K562 (cell line): ENCODE measurements around the gene LLGL1. TPM values are rescaled to one million over a fixed set of nuclear protein-coding genes. Genes with fewer than 3 reads are reported as not detected.

ENCODE experiments used
- ATAC-seq: fragments of 200-7000 bp; cut with Tn5 transposase; 3 replicates; pipeline ENCODE4 v1.9.1; 2020; ENCODE audit warnings: moderate library complexity
- BruUV-seq: library from RNA; stranded (reverse); fragments of 400-500 nt; replicated peaks from 2 replicates; lab custom pipeline; 2021; lab: Mats Ljungman, UMichigan
- CTCF ChIA-PET: fragments of 300-600 bp; formaldehyde crosslinking; extraction: SDS; loops from one replicate; lab custom pipeline; 2021; ENCODE audit warnings: low intra/inter-chr PET ratio; lab: Yijun Ruan, JAX
- POLR2A ChIA-PET: fragments of 300-600, 350-650 bp; sonication (Branson Sonifier 250); formaldehyde crosslinking; extraction: SDS; loops from one replicate; lab custom pipeline; 2021; ENCODE audit warnings: antibody characterized with exemption, inconsistent platforms; lab: Yijun Ruan, JAX
- DNase-seq, 4 experiments: peaks; one replicate each; pipeline versions ENCODE4 v3.0.0 to v3.0.0-alpha.2; 2011 to 2018; ENCODE audit warnings: low spot score in 3 of 4, mixed read lengths in 3 of 4; ENCODE audit errors: extremely low read depth in 1 of 4
- FAIRE-seq: peaks from 2 replicates; lab custom pipeline; 2011; peaks lifted over from hg19 to GRCh38; lab: Jason Lieb, UNC
- H2AFZ ChIP-seq: 2 replicates; pipeline ENCODE4 v1.6.0; 2011; ENCODE audit warnings: low read depth, low read length, control low read depth, inconsistent platforms
- H3K27ac ChIP-seq: fragments of 200-600 bp; 3 replicates; pipeline ENCODE4 v1.8.0; 2011; ENCODE audit warnings: low read depth, mild to moderate bottlenecking, control low read depth, inconsistent platforms, low read length, moderate library complexity, mixed read lengths; ENCODE audit errors: extremely low read depth
- H3K27me3 ChIP-seq, 2 experiments: fragments of 300-600 bp in 1 of 2; 2 replicates in 1 of 2; 3 replicates in 1 of 2; pipeline versions ENCODE4 v1.6.0 to v1.8.0; 2011; ENCODE audit warnings: inconsistent platforms in 2 of 2, low read length in 2 of 2, mild to moderate bottlenecking in 1 of 2, mixed read lengths in 1 of 2, moderate library complexity in 1 of 2; ENCODE audit not compliant: control insufficient read depth in 2 of 2, insufficient read depth in 2 of 2
- H3K36me3 ChIP-seq: fragments of 300-600 bp; 3 replicates; pipeline ENCODE4 v1.8.0; 2011; ENCODE audit warnings: mild to moderate bottlenecking, low read length, inconsistent platforms; ENCODE audit not compliant: control insufficient read depth, insufficient read depth
- H3K4me1 ChIP-seq, 2 experiments: fragments of 200-600 bp in 1 of 2; replicated peaks in 1 of 2; 2 replicates in 1 of 2; 3 replicates in 1 of 2; pipeline versions ENCODE4 v1.5.1 to v1.8.0; 2011; ENCODE audit warnings: inconsistent platforms in 2 of 2, low read length in 2 of 2, mild to moderate bottlenecking in 1 of 2, mixed read lengths in 1 of 2, moderate library complexity in 1 of 2; ENCODE audit not compliant: control insufficient read depth in 2 of 2, insufficient read depth in 2 of 2
- H3K4me2 ChIP-seq: 2 replicates; pipeline ENCODE4 v1.6.1; 2011; ENCODE audit warnings: low read length, control low read depth, inconsistent platforms, mixed read lengths; ENCODE audit not compliant: insufficient read depth
- H3K4me3 ChIP-seq: fragments of 200-600 bp; sonication (generic), shearing (Covaris generic); 2 replicates; pipeline ENCODE4 v1.5.1; 2016; ENCODE audit warnings: control low read depth, inconsistent platforms
- H3K79me2 ChIP-seq: fragments of 200-600 bp; 3 replicates; pipeline ENCODE4 v1.8.0; 2011; ENCODE audit warnings: low read length, inconsistent platforms; ENCODE audit not compliant: control insufficient read depth, insufficient read depth
- H3K9ac ChIP-seq, 2 experiments: 2 replicates each; pipeline versions ENCODE4 v1.6.0 to v1.6.1; 2011; ENCODE audit warnings: low read depth in 2 of 2, low read length in 2 of 2, control low read depth in 1 of 2, inconsistent platforms in 1 of 2, mild to moderate bottlenecking in 1 of 2, mixed read lengths in 1 of 2; ENCODE audit not compliant: insufficient read depth in 1 of 2
- H3K9me1 ChIP-seq: one replicate; pipeline ENCODE4 v1.6.0; 2011; ENCODE audit warnings: inconsistent platforms, mild to moderate bottlenecking, low read length, moderate library complexity; ENCODE audit not compliant: control insufficient read depth, insufficient read depth
- H3K9me3 ChIP-seq: replicated peaks from 2 replicates; pipeline ENCODE4 v1.5.1; 2011; ENCODE audit warnings: low read depth, low read length, inconsistent platforms; ENCODE audit not compliant: control insufficient read depth, insufficient read depth
- H4K20me1 ChIP-seq: replicated peaks from 2 replicates; pipeline ENCODE4 v1.6.1; 2011; ENCODE audit warnings: low read length, inconsistent platforms, mixed read lengths; ENCODE audit not compliant: control insufficient read depth, insufficient read depth
- GTF2E2 ChIP-seq: fragments of 200-800 bp; sonication (Bioruptor generic); IDR thresholded peaks from 2 replicates; pipeline ENCODE4 v1.6.1; 2016; ENCODE audit warnings: missing genetic modification characterization, missing compliant biosample characterization
- LARP7 ChIP-seq: fragments of 450-650 bp; IDR thresholded peaks from 2 replicates; pipeline ENCODE4 v1.6.1; 2016
- MXD1 ChIP-seq: fragments of 250-450 bp; sonication (Bioruptor Pico); IDR thresholded peaks from 2 replicates; pipeline ENCODE4 v1.8.0; 2021; ENCODE audit warnings: borderline replicate concordance, mild to moderate bottlenecking, moderate library complexity; ENCODE audit not compliant: poor library complexity, severe bottlenecking
- NFIC ChIP-seq: fragments of 450-650 bp; IDR thresholded peaks from 2 replicates; pipeline ENCODE4 v1.6.1; 2017; ENCODE audit warnings: mild to moderate bottlenecking, inconsistent platforms
- NR2C2 ChIP-seq, 2 experiments: fragments of 200-800 bp in 1 of 2; sonication (Bioruptor generic) in 1 of 2; sonication (generic) in 1 of 2; formaldehyde crosslinking in 1 of 2; IDR thresholded peaks; 2 replicates each; pipeline versions ENCODE4 v1.6.1 to v1.8.0; 2016 to 2022; ENCODE audit warnings: mild to moderate bottlenecking in 1 of 2, missing compliant biosample characterization in 1 of 2, missing genetic modification characterization in 1 of 2, missing genetic modification reagents in 1 of 2
- ZBTB1 ChIP-seq: sonication (generic); formaldehyde crosslinking; IDR thresholded peaks from 2 replicates; pipeline ENCODE4 v1.8.1; 2023; ENCODE audit warnings: missing genetic modification reagents, low read depth, mild to moderate bottlenecking, borderline replicate concordance
- ZKSCAN3 ChIP-seq: fragments of 250-450 bp; sonication (Bioruptor Pico); IDR thresholded peaks from 2 replicates; pipeline ENCODE4 v1.4.0; 2020
- WGBS: fragments of 100-300 bp; shearing (Covaris generic); methylation state at CpG from one replicate; pipeline ENCODE4 v1.1.6; 2016; ENCODE audit warnings: low coverage, mixed read lengths; ENCODE audit not compliant: insufficient coverage; ENCODE audit errors: missing lambda C conversion rate; 5-methylcytosine and 5-hydroxymethylcytosine counted together
- in situ Hi-C: fragments of 300-500 bp; cut with MboI; formaldehyde crosslinking; loops from 4 replicates; pipeline ENCODE4 v1.15.0; 2018; ENCODE audit warnings: inconsistent platforms, mixed read lengths
- intact Hi-C: fragments of 100-400 bp; cut with micrococcal nuclease; formaldehyde crosslinking; loops from 2 replicates; pipeline ENCODE4 v1.14.2; 2022
- polyA plus RNA-seq, 8 experiments: library from polyadenylated mRNA; depleted of rRNA in 4 of 8; stranded (reverse) in 5 of 8; unstranded in 3 of 8; fragments of >200 nt; fragmentation: Nextera tagmentation in 2 of 8; fragmentation: Illumina TruSeq in 1 of 8; extraction: Ambion mirVana in 2 of 8; extraction: Trizol in 1 of 8; gene quantifications; 2 replicates each; pipeline versions ENCODE4 v1.2.1 to v1.2.3, GENCODE V29; 2011 to 2014; ENCODE audit warnings: inconsistent platforms in 1 of 8, missing spikeins in 1 of 8
- total RNA-seq, 7 experiments: library from RNA; depleted of rRNA in 6 of 7; stranded (reverse); fragments of >200 nt in 6 of 7; fragmentation: Illumina TruSeq in 2 of 7; extraction: Trizol in 2 of 7; gene quantifications; 2 replicates each; pipeline versions ENCODE4 v1.2.1 to v1.2.3, GENCODE V29; 2011 to 2021; ENCODE audit warnings: low replicate concordance in 1 of 7

The LLGL1 gene
- total and polyA plus RNA-seq, 9 of the 15 experiments (the other 6 are each of a cell fraction or from before 2014, with no cell fraction given), result 0.11 to 12.9 (median 5.3) TPM; not detected in 1

- H2AFZ ChIP-seq, result no peak overlapping the region
- TF ChIP-seq NFIC (peak; percentile 28; the same call in 1 of the 2 replicates), NR2C2 (CRISPR knock-in tag; IDR thresholded peaks at IDR 0.05) (no peak), NR2C2 (tag; IDR thresholded peaks at IDR 0.05) (peak; percentile 35; the same call in 1 of the 2 replicates), GTF2E2 (tag) (no peak)
- FAIRE-seq (no peak), ATAC-seq (peak; percentile 53), DNase-seq (peak in 1 of 4 experiments; percentile 14)
- 6% methylated on average over 4 of the region's 4 CpGs for WGBS
- no peak overlapping the region for H3K4me3 ChIP-seq
- BruUV-seq, result no TSS peak
- POLR2A ChIA-PET, result interaction anchor here (0.7 kb wide), 1 partner anchor 35 kb away, joined by 3 read pairs; no protein-coding TSS in a partner anchor
- no peaks in the 10 kb centered on the region for H3K27me3 ChIP-seq
- no peaks in the 10 kb centered on the region for H3K79me2 ChIP-seq
- intact Hi-C loops, result no loop called here
- H3K9me3 ChIP-seq, result no peaks in the 10 kb centered on the region
- H3K4me2 ChIP-seq, result no peak overlapping the region
- H3K4me1 ChIP-seq, result peaks cover 8 to 10% of the 10 kb centered on the region in 2 experiments; a peak in 3 of 5 replicates
- CTCF ChIA-PET, result interaction anchor here (1.0 kb wide), 1 partner anchor 329 kb away, joined by 4 read pairs; no protein-coding TSS in a partner anchor
- in situ Hi-C loops, result loop anchor here (25.0 kb wide), 1 partner anchor 343 kb away; no protein-coding TSS in a partner anchor
- no peak overlapping the region for H3K27ac ChIP-seq
- H3K9ac ChIP-seq, result no peak overlapping the region
- 0 out of 2 replicates have a peak, but pooled peaks cover 7% of the 10 kb centered on the region for H4K20me1 ChIP-seq
- no peaks in the 10 kb centered on the region for H3K36me3 ChIP-seq
- H3K9me1 ChIP-seq, result peaks cover 3% of the 10 kb centered on the region
Observed at GRCh38 chr17:18218756-18219415, 6.5 kb upstream of the LLGL1 start.

GRCh38 chr17:18224053-18224386 lies 1.4 kb upstream of the LLGL1 start:
- intact Hi-C loops, result no loop called here

More at GRCh38 chr17:18224053-18224386, 1.4 kb upstream of the LLGL1 start:
- H3K36me3 ChIP-seq, result no peaks in the 10 kb centered on the region
- peak overlapping the region in 1 of 2 experiments; percentile 71; a peak in 1 of 4 replicates for H3K9ac ChIP-seq
- H4K20me1 ChIP-seq, result no peaks in the 10 kb centered on the region
- no TSS peak for BruUV-seq
- ATAC-seq, result no peak
- in situ Hi-C loops, result loop anchor here (25.0 kb wide), 1 partner anchor 338 kb away; no protein-coding TSS in a partner anchor
- no peak overlapping the region for H3K27ac ChIP-seq
- peaks cover 8% of the 10 kb centered on the region; the same call in 2 of the 3 replicates for H3K79me2 ChIP-seq
- peaks cover 8 to 27% of the 10 kb centered on the region in 2 experiments; a peak in 4 of 5 replicates for H3K4me1 ChIP-seq
- H3K27me3 ChIP-seq, result no peaks in the 10 kb centered on the region
- no peak for TF ChIP-seq LARP7
- TF ChIP-seq ZBTB1 (CRISPR knock-in tag), result no peak
- TF ChIP-seq ZKSCAN3 (CRISPR knock-in tag), result no peak
- TF ChIP-seq MXD1, result no peak
- no peak overlapping the region for H3K4me3 ChIP-seq
- ChIA-PET CTCF (no interaction called here), POLR2A (no interaction called here)
- no peak overlapping the region for H3K4me2 ChIP-seq
- 0 out of 2 replicates have a peak overlapping the region, but pooled peaks have one; percentile 98 for H2AFZ ChIP-seq
- DNase-seq, result no peak
- 100% methylated on average over 1 of the region's 4 CpGs for WGBS
- no peaks in the 10 kb centered on the region for H3K9me3 ChIP-seq
- no peak for FAIRE-seq
- peaks cover 3% of the 10 kb centered on the region for H3K9me1 ChIP-seq
